GM21737 (cell line): Measurements from ENCODE around the gene EPS8L3.
"Not testable (repeated sequence)": the region's sequence is repeated elsewhere in the genome, so short reads cannot be mapped to it uniquely, and the experiment has no call there.

Source experiments
- ATAC-seq: cut with Tn5 transposase; IDR thresholded peaks from one replicate; pipeline ENCODE4 v1.9.1; 2021; ENCODE audit warnings: mild to moderate bottlenecking, moderate library complexity; ENCODE audit not compliant: unreplicated experiment

Gene EPS8L3

DNA sequence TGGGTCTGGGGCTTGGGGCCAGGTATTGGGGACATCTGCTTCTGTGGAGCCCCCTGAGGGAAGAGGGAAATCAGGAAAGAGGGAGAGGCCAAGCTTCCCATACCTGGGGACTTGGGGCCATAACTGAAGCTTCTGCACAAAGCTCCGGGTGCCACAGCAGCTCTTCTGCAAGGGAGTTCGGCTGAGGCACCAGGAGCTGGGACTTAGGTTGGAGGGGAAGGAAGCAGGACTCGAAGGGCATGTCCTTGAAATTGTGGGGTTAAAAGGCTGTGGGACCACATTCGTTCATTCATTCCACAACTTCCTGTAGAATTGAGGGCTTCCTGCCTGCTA, 1.7 kb upstream of the EPS8L3 start:
- no peak for ATAC-seq

DNA sequence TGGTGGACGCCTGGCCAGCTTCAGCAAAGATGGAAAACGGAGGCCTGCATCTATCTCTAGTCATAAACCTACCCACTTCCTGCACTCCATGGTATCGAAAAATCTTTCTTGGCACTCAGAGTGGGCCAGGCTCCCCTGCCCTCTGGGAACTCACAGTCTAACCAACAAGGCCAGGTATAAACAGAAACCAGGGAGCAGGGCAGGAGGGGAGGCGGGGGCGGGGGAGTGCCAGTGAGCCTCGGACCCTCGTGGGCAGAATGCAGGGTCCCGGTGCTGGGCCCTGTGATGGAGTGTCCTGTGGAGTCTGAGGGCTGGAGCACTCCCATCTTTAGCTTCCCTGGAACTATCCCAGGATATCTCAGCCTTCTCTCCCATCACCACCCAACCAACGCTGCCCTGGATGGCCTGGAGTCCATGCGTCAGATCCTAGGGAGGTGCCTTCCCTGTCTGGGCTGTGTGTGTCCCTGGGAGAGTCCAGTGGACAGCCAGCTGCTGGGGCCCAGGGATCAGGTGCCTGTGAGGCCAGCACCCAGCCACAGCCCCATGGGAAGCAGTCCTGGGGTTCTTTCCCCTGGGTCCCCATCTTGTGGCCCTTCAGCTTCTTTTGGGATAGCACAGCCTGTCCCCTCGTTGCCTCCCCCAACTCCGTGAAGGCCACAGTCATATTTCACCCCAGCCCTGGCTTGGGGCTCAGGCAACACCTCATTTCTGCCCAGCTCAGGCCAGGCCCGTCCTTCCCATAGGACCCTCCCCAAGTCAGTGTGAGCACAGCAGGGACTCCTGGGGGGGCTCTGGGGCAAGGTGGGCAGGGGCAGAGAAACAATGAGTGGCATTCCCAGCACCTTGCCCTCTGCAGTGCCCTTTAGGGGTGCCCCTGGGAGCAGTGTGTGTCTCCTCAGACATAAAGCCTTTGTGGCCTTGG, 1.1 kb upstream of the EPS8L3 start:
- no peak for ATAC-seq

DNA sequence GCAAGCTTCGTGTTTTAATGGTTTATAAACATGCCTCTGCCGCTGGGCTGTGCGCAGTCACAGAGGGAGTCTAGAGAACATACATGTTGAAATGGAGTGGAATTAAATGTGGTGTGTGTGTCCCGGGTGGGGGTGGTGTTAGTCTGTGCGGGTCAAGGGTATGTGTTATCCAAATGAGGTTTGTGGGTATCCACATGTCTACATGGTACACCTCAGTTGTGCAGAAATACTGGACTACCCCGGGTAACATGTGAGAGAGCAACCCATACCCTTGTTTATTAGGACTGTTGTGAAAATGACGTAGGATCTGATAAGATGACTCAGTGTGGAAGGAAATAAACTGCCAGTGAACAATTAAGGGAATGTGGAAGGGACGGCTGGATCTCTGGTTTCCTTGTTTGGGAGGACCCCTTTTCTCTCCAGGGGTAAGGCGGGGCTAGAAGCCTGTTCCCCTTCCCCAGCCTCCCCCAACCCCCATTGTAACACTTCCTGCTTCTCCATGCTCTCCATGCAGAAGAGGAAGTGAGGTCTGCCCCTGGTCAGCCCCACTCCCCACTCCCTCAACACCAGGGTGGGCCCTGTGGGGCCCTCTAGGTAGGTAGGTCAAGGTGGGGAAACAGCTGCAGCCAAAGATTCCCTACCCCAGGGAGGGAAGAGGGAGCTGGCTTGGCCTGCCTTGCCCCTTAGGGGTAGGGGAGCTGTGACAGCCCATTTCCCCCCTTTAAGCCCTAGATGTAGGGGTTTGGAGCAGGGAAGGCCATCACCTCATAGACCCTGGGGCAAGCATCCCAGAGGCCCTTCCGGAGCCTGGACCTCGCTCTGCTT, 690 bp downstream of the EPS8L3 start:
- no peak for ATAC-seq

DNA sequence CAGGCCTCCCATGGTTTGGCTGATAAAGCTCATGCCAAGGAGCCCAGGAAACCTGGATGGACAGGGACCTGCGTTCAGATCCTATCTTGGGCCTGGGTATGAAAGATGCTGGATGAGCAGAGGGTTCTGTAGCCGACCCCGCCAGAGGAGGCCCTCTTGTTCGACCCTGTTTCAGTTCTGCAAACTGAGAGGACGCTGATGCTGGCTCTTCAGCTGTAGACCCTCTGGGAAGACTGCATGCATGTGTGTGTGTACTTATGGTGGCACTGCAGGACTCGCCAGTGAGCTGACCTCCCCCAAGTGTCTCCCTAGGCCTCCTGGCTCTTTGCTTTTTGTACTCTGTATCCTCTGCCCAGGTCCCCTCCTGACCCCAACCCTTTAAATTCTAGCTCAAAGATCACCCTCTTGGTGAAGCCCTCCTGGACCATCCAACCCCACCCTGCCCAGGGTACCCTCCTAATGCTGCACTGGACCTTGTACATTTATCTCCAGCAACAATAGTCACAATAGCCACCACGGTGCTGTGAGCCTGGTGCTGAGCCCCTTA, 1.6 kb downstream of the EPS8L3 start:
- no peak for ATAC-seq

DNA sequence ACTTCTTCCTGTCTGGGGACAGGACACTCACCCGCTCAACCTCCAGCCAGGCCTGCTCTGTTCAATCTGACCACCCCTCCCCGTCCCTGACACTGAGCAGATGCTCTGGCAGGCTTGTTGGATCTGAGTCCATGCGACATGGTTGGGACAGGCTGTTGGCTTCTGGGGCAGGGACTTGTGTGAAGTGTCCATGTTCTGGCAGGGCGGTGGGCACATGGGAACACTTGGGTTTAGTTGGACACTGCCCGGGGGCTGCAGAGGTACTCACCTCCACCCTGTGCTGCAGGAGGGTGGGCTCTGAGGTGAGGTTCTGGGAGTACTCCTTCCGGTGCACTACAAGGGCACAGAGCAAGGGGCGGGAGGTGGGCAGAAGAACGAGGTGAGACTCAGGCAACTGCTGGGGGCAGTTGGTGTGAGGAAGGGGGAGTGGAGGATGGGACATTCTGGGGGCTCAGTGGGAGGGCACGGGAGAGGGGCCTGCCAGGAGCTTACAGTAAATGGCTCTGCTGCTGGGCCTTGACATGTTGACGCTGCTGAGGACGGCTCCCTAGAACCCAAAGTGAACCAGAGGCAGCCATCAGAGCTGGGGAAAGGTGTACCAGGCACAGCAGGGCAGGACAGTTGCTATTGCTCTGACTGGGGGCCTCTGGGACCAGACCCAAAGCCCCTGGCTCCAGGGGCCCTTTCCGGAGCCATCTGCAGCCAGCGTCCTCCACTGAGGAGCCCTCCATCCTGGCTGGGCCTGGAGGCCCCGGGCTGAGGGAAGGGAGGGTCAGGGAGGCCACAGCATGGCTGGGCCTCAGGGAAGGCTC, 2.3 kb downstream of the EPS8L3 start:
- no peak for ATAC-seq

- ATAC-seq: no peak
Observed at GRCh38 chr1:109760581-109761226, 3.0 kb downstream of the EPS8L3 start.

DNA sequence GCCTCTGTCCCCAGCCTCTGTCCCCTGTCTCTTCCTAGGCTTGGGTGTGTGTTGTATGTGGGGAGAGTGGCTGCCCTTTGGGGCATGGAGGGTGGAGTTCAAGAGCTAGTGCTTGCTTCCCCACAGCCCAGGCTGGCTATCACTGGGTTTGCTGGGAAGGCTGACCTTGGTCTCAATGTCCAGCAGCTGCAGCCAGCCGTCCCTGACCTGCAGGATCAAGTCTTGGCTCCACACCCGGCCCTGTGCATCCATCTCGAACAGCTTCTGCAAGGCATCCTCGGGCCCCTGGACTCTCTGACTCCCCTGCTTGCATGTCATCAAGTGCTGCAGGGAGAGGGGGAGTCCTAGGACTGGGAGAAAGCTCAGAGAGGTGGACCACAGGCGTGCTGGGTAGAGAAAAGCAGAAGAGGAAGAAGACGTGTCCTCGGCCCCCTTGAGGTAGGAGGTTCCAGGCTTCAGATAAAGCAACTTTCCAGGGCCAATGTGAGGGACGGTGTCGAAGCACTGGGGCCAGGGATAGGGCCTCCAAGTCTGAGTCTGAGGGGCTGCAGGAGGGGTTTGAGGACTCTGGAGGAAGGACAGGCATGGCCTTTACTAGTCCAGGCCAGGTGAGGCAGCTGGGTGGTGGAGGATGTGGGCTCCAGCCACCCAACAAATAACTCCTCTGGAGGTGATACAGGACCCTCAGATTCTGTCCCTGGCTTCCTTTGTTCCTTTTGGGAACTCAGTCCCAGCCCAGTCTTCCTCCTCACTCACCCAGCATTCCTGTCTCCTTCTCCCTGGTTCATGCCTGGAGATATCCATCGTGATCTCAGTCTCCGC, 4.0 kb downstream of the EPS8L3 start:
- no peak for ATAC-seq

- no peak for ATAC-seq
Observed at GRCh38 chr1:109757936-109758786, 5.6 kb downstream of the EPS8L3 start.

DNA sequence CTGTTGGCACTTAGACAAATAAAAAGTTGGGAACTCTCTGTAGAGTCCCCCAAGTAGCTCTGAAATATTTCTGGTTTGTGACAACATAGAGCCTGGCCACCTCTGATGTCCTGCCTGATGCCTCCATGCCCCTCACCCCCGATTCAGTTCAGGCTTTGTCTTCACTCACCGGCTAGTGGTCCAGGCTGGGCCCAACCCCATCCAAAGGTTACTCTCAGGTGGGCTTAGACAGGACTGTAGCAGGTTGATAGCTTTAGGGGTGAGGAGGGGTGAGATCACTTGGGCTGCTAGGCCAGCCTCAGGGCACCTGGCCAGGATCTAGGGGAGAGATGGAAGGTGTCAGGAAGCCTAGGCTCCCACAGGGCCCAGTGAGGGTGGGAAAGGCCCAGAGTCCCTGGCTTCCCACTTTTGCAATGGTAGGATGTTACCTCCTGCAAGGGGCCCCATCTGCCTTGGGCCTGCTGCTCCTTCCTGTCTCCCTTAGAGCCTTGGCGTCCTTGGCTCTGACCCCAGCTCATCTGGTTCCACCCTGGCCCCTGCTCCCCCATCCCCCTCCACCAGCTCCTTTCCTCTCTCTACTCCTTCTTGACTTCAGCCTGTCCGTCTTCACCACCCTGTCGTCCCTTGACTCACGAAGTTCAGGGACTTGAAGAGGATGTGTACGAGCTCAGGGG, 6.7 kb downstream of the EPS8L3 start:
- ATAC-seq: no peak

DNA sequence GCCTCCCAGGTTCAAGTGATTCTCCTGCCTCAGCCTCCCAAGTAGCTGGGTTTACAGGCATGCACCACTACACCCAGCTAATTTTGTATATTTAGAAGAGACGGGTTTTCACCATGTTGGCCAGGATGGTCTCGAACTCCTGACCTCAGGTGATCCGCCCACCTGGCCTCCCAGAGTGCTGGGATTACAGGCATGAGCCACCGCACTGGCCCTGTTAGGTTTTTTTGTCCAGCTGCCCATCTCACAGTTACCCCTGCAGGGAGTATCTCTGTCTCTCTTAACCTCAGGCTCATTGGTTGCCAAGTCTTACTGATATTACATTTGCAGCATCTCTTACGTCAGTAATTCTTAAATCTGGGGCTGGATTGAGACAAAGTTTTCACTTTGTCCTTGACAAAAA, 7.4 kb downstream of the EPS8L3 start:
- ATAC-seq: not testable (repeated sequence)

GRCh38 chr1:109754738-109755137, 9.0 kb downstream of the EPS8L3 start:
- no peak for ATAC-seq

- ATAC-seq: no peak
Observed at GRCh38 chr1:109751531-109752260, 12.0 kb downstream of the EPS8L3 start.

GRCh38 chr1:109750920-109751319, 12.8 kb downstream of the EPS8L3 start:
- ATAC-seq: no peak

- no peak for ATAC-seq
Observed at GRCh38 chr1:109750241-109750882, 13.4 kb downstream of the EPS8L3 start.

- no peak for ATAC-seq
Observed at GRCh38 chr1:109749221-109749620, 14.5 kb downstream of the EPS8L3 start.

GRCh38 chr1:109748311-109748710, 15.4 kb downstream of the EPS8L3 start:
- ATAC-seq: not testable (repeated sequence)
